Pancreas (tissue), 10 donors: ENCODE results near the gene TTC22. TPM values are rescaled to one million over a fixed set of nuclear protein-coding genes. Genes with fewer than 3 reads are reported as not detected.

Experiments
- ATAC-seq, 4 donors: fragments of 200-7000 bp; cut with Tn5 transposase; one replicate each; pipeline versions ENCODE4 v1.8.0 to v1.9.1; 2020; ENCODE audit warnings: mild to moderate bottlenecking in 4 of 4, moderate library complexity in 4 of 4
- DNase-seq, 6 donors: peaks; one replicate each; pipeline ENCODE4 v3.0.0-alpha.2; 2020
- FAIRE-seq: peaks from 2 replicates; lab custom pipeline; 2012; peaks lifted over from hg19 to GRCh38; lab: Jason Lieb, UNC
- H3K27ac ChIP-seq, 4 donors: fragments of 200-600 bp; sonication (generic); 1 replicate in 3 of 4; 2 replicates in 1 of 4; pipeline versions ENCODE4 v1.5.0 to v1.8.0; 2020
- H3K27me3 ChIP-seq, 4 donors: fragments of 200-600 bp; one replicate each; pipeline ENCODE4 v1.8.0; 2021
- H3K36me3 ChIP-seq, 3 donors: fragments of 200-600 bp; sonication (generic) in 1 of 3; one replicate each; pipeline versions ENCODE4 v1.5.0 to v1.8.0; 2020 to 2021
- H3K4me1 ChIP-seq, 3 donors: fragments of 200-600 bp; one replicate each; pipeline ENCODE4 v1.8.0; 2021
- H3K4me3 ChIP-seq, 4 donors: fragments of 200-600 bp; sonication (generic) in 2 of 4; one replicate each; pipeline versions ENCODE4 v1.5.0 to v1.8.0; 2020 to 2021
- H3K9me3 ChIP-seq, 4 donors: fragments of 200-600 bp; one replicate each; pipeline ENCODE4 v1.8.0; 2021
- WGBS, 2 donors: extraction: QIAGEN DNeasy Blood & Tissue Kit; methylation state at CpG; one replicate each; pipeline ENCODE4 v1.1.7; 2013; 5-methylcytosine and 5-hydroxymethylcytosine counted together
- intact Hi-C, 3 donors: fragments of 100-400 bp; cut with DNase I; formaldehyde crosslinking; loops; one replicate each; pipeline versions ENCODE4 v1.11.1 to v1.14.2; 2022
- polyA plus RNA-seq, 2 donors: library from polyadenylated mRNA; stranded (reverse); fragments of 200-250 nt; gene quantifications; one replicate each; pipeline ENCODE4 v1.2.3, GENCODE V29; 2013
- total RNA-seq, 6 donors: library from RNA; stranded (reverse); fragmentation: NEBNext Ultra II Directional in 4 of 6; extraction: Animal tissue kit (Norgen Biotek cat#: 25700) in 4 of 6; gene quantifications; one replicate each; pipeline versions ENCODE4 v1.2.1 to v1.2.4, GENCODE V29; 2021 to 2023
- TF ChIP-seq, protein P1 (sequence below), 4 donors: fragments of 200-600 bp; sonication (generic) in 3 of 4; IDR thresholded peaks; one replicate each; pipeline versions ENCODE4 v1.5.0 to v1.8.0; 2021; ENCODE audit warnings: antibody characterized with exemption in 4 of 4
- donor health status: healthy with polysubstance abuse.
- donor health status: DM: no; HTN: no; CAD: no; lungs with moderate emphysema.
- donor health status: DM: no; HTN: no; CAD: no.
- donor health status: control.
- donor health status: control.
- donor health status: Bipolar disorder and iron deficiency.
- donor health status: DM: yes; HTN: yes; CAD: no.
- donor health status: DM: no; HTN: no; CAD: no.
- donor health status: DM: no; HTN: no; CAD: no.
- donor health status: DM: yes; HTN: yes; CAD: no.

TTC22 gene
- total and polyA plus RNA-seq, 8 donors = 6.1 to 10.6 (median 7.1) TPM

DNA sequence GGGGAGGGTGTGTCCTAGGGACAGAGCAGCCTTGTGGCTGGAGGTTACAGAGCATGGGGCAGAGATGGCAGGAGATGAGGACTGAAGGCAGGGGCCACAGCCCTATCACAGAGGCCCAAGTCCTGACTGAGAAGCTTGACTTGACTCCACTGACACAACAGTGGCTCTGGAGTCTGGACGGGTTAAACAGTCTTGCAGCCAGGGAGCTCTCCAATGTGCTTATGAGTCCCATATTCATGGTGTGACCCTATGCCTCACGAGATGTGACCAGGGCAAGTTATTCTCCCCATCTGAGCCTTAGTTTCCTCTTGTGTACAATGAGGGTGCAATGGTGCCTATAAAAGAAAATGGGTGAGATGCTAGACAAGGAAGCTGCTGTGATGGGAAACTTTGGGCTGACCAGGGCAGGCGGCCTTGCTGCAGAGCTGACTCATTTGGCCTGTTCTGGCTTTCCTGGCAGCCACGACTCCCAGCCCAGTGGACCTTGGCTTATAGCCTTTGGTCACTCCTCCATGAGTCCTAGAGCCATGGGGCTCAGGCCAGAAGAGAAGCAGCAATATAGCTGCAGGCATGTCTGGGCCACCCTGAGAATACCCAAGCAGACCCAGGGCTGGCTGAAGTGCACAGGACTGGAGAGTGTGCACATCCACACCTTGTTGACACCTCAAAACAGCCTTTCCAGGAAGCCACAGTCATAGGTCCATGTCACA is 2.8 kb upstream of the TTC22 start:
- TF ChIP-seq, protein P1, sequence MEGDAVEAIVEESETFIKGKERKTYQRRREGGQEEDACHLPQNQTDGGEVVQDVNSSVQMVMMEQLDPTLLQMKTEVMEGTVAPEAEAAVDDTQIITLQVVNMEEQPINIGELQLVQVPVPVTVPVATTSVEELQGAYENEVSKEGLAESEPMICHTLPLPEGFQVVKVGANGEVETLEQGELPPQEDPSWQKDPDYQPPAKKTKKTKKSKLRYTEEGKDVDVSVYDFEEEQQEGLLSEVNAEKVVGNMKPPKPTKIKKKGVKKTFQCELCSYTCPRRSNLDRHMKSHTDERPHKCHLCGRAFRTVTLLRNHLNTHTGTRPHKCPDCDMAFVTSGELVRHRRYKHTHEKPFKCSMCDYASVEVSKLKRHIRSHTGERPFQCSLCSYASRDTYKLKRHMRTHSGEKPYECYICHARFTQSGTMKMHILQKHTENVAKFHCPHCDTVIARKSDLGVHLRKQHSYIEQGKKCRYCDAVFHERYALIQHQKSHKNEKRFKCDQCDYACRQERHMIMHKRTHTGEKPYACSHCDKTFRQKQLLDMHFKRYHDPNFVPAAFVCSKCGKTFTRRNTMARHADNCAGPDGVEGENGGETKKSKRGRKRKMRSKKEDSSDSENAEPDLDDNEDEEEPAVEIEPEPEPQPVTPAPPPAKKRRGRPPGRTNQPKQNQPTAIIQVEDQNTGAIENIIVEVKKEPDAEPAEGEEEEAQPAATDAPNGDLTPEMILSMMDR (IDR thresholded peaks at IDR 0.05) = no peak
- H3K4me3 ChIP-seq = no peak overlapping the region
- peak in 2 of 4 donors; percentile 9 to 24 for ATAC-seq
- H3K27ac ChIP-seq = peak overlapping the region in 1 of 4 donors; percentile 31
- peak in 1 of 6 donors; percentile 37 for DNase-seq
- no peak for FAIRE-seq
- H3K4me1 ChIP-seq = peaks cover 3 to 8% (median 6%) of the 10 kb centered on the region in 3 donors
- no peaks in the 10 kb centered on the region for H3K9me3 ChIP-seq
- 69 to 77% methylated on average over 4 of the region's 4 CpGs for WGBS, 2 donors
- intact Hi-C loops = loop anchor here in 1 of 3 donors (10.0 kb wide), 1 partner anchor 309 kb away; no protein-coding TSS in a partner anchor
- H3K36me3 ChIP-seq = no peaks in the 10 kb centered on the region
- no peaks in the 10 kb centered on the region for H3K27me3 ChIP-seq

DNA sequence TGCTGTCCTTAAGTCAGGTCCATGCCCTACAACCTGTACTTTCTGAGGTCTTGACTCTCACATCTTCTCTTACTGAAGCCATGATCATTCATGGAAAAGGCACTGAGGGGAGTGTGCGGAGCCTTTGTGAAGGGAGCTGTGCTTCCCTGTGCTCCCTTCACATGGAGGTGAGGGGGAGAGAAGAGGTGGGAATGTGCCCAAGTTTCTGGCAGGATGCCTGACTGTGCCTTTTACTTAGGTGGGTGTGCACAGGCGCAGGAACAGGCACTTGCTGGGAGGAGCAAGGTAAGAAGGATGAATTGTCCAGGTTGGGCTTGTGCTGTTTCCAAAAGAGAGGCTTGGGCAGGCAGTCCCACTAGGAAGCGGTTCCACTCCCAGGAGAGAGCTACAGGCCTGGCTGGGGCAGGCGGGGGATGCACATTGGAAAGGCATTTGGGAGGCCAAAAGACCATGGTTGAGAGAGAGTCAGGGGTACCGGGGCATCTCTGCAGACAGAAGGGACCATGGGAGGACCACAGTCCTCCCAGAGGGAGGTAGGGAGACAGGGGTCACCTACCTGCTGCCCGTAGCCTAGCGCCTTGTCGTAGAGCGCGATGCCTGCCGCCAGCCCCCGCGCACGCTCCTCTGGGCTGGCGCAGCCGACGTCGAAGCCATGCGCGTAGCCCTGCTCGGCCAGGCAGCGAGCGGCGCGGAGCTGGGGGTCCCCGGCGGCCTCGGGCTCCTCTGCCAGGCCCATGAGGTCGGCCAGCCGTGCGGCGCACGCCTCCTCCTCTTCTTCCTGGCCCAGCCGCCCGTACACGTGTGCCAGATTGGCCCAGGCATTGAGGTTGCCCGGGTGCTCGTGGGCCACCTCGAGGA is 853 bp downstream of the TTC22 start:
- peak overlapping the region; percentile 47 to 68 (median 57) for H3K4me3 ChIP-seq
- no peaks in the 10 kb centered on the region for H3K27me3 ChIP-seq
- WGBS, 2 donors = 23 to 27% methylated on average over 17 to 39 of the region's 39 CpGs
- ATAC-seq (peak in 3 of 4 donors; percentile 0 to 58 (median 9)), FAIRE-seq (no peak), DNase-seq (peak in 2 of 6 donors; percentile 48 to 70)
- TF ChIP-seq, protein P1 (IDR thresholded peaks at IDR 0.05) = no peak
- intact Hi-C loops = loop anchor here in 1 of 3 donors (10.0 kb wide), 1 partner anchor 305 kb away; no protein-coding TSS in a partner anchor
- H3K9me3 ChIP-seq = no peaks in the 10 kb centered on the region
- H3K27ac ChIP-seq = peak overlapping the region; percentile 70 to 83 (median 75)
- H3K4me1 ChIP-seq = peaks cover 3 to 18% (median 6%) of the 10 kb centered on the region in 3 donors
- H3K36me3 ChIP-seq = no peaks in the 10 kb centered on the region

DNA sequence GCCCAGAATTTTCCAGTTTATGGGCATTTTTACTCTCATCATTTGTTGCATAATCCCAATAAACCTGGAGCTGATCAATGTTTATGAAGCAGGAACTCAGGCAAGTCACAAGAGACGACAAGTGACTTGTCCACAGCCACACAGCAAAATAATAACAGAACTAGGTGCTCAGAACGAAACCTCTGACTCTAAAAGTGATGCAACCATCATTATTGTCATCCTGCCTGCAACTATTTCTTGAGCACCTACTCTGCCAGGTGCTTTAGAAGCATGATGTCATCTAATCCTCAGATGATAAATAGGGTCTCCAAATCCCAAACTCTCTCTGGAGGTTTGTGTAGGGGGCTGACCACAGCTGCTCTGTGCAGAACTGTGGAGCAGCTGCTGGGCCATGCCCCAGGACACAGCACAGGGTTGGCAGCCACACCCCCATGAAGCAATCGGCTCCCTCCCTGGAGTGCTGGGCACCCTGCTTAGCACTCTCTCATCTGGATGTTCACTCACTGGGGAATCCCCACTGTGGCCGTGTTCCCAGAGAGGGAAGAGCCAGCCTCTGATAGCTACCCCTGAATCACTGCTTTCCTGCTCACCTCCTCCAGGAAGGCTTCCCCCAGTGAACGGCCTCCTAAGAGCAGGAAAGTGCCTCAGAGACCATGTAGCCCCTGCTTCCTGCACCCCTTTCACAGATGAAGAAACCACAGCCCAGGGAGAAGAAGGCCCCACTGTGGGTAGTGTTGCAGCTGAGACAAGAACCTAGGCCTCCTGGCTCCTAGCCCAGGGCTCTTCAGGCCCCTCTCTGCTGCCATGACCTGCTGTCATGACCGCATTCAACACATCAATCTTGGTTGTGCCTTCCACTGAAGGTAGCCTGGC is 2.1 kb downstream of the TTC22 start:
- H3K4me3 ChIP-seq = peak overlapping the region in 2 of 4 donors; percentile 60 to 68
- WGBS, 2 donors = 42 to 45% methylated on average over 6 of the region's 6 CpGs
- TF ChIP-seq, protein P1 (IDR thresholded peaks at IDR 0.05) = no peak
- ATAC-seq (peak in 2 of 4 donors; percentile 5 to 20), FAIRE-seq (no peak), DNase-seq (peak in 2 of 6 donors; percentile 18 to 31)
- no peak overlapping the region for H3K27ac ChIP-seq
- no peaks in the 10 kb centered on the region for H3K36me3 ChIP-seq
- no peaks in the 10 kb centered on the region for H3K9me3 ChIP-seq
- intact Hi-C loops = no loop called here
- H3K4me1 ChIP-seq = peaks cover 6 to 20% (median 11%) of the 10 kb centered on the region in 3 donors
- H3K27me3 ChIP-seq = no peaks in the 10 kb centered on the region

DNA sequence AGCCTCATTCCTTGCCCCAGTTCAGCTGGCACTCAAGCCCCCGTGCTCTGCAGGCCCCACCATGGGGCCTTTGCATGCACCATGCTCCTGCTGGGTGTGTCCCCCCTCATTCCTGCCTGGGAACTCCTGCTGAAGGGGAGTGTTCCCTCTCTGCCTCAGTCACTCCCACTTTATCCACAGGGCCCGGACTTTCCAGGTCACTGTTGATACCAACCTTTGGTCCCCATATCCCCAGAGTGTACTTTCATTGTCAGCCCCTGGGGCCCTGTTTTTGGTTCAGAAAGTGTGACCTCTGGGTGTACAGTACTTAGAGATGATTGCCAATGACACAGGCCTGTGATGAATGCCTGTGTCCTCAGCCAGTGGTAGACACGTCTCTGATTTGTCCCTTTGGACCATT is 2.9 kb downstream of the TTC22 start:
- ATAC-seq (no peak), DNase-seq (no peak), FAIRE-seq (no peak)
- Histone ChIP-seq H3K36me3 (no peaks in the 10 kb centered on the region), H3K4me1 (peaks cover 6 to 20% (median 11%) of the 10 kb centered on the region in 3 donors), H3K9me3 (no peaks in the 10 kb centered on the region), H3K27ac (no peak overlapping the region), H3K27me3 (no peaks in the 10 kb centered on the region), H3K4me3 (no peak overlapping the region)
- TF ChIP-seq, protein P1 (IDR thresholded peaks at IDR 0.05) = no peak
- intact Hi-C loops = no loop called here
- 59 to 73% methylated on average over 3 of the region's 3 CpGs for WGBS, 2 donors
